Urinary bladder (tissue), 4 donors: ENCODE data around the gene USH1C. TPM values are rescaled to one million over a fixed set of nuclear protein-coding genes. Genes with fewer than 3 reads are reported as not detected.

Experiments
- DNase-seq: peaks from one replicate; pipeline ENCODE4 v3.0.0-alpha.2; 2015; ENCODE audit errors: extremely low spot score
- H3K27ac ChIP-seq: one replicate; pipeline ENCODE4 v1.5.1; 2013; ENCODE audit warnings: low read depth, mild to moderate bottlenecking, moderate library complexity
- H3K36me3 ChIP-seq: one replicate; pipeline ENCODE4 v1.6.1; 2013; ENCODE audit warnings: mild to moderate bottlenecking, moderate library complexity; ENCODE audit not compliant: insufficient read depth
- H3K4me1 ChIP-seq: one replicate; pipeline ENCODE4 v1.6.1; 2013; ENCODE audit warnings: mild to moderate bottlenecking, moderate library complexity; ENCODE audit not compliant: insufficient read depth
- H3K4me3 ChIP-seq: one replicate; pipeline ENCODE4 v1.5.1; 2013; ENCODE audit warnings: low read depth, low read length
- WGBS: extraction: QIAGEN DNeasy Blood & Tissue Kit; methylation state at CpG from one replicate; pipeline ENCODE4 v1.1.7; 2013; 5-methylcytosine and 5-hydroxymethylcytosine counted together
- polyA plus RNA-seq: library from polyadenylated mRNA; stranded (reverse); fragments of 200-250 nt; gene quantifications from one replicate; pipeline ENCODE4 v1.2.3, GENCODE V29; 2013
- total RNA-seq: library from RNA; depleted of rRNA; stranded (reverse); fragments of >200 nt; gene quantifications from one replicate; pipeline ENCODE4 v1.2.3, GENCODE V29; 2014
- donor health status: healthy with polysubstance abuse.
- donor health status: healthy.

The USH1C gene
- total and polyA plus RNA-seq, 2 donors, result 0.10 to 0.74 TPM

GRCh38 chr11:17533341-17533740 lies 10.9 kb downstream of the USH1C start:
- Histone ChIP-seq H3K27ac (no peak overlapping the region), H3K4me3 (no peak overlapping the region), H3K36me3 (no peaks in the 10 kb centered on the region), H3K4me1 (no peaks in the 10 kb centered on the region)
- 90% methylated on average over 6 of the region's 6 CpGs for WGBS
- no peak for DNase-seq

- no peak for DNase-seq
- Histone ChIP-seq H3K4me1 (no peaks in the 10 kb centered on the region), H3K27ac (no peak overlapping the region), H3K4me3 (no peak overlapping the region), H3K36me3 (no peaks in the 10 kb centered on the region)
- 73% methylated on average over 2 of the region's 2 CpGs for WGBS
Measured at GRCh38 chr11:17532784-17533183, 11.4 kb downstream of the USH1C start.

GRCh38 chr11:17531636-17532113 lies 12.5 kb downstream of the USH1C start:
- no peaks in the 10 kb centered on the region for H3K4me1 ChIP-seq
- no peak overlapping the region for H3K27ac ChIP-seq
- no peak overlapping the region for H3K4me3 ChIP-seq
- no peak for DNase-seq
- 40% methylated on average over 6 of the region's 6 CpGs for WGBS
- no peaks in the 10 kb centered on the region for H3K36me3 ChIP-seq

GRCh38 chr11:17531071-17531600 lies 13.1 kb downstream of the USH1C start:
- no peak for DNase-seq

GRCh38 chr11:17529844-17530185 lies 14.4 kb downstream of the USH1C start:
- 68% methylated on average over 10 of the region's 10 CpGs for WGBS
- Histone ChIP-seq H3K4me3 (no peak overlapping the region), H3K4me1 (no peaks in the 10 kb centered on the region), H3K36me3 (no peaks in the 10 kb centered on the region), H3K27ac (no peak overlapping the region)
- no peak for DNase-seq

More at GRCh38 chr11:17531071-17531600, 13.1 kb downstream of the USH1C start:
- H3K4me1 ChIP-seq, result no peaks in the 10 kb centered on the region
- no peak overlapping the region for H3K27ac ChIP-seq
- WGBS, result 86% methylated on average over 22 of the region's 22 CpGs
- H3K4me3 ChIP-seq, result no peak overlapping the region
- no peaks in the 10 kb centered on the region for H3K36me3 ChIP-seq

- H3K36me3 ChIP-seq, result no peaks in the 10 kb centered on the region
- WGBS, result 75% methylated on average over 14 of the region's 14 CpGs
- H3K4me1 ChIP-seq, result no peaks in the 10 kb centered on the region
- no peak overlapping the region for H3K27ac ChIP-seq
- no peak for DNase-seq
- no peak overlapping the region for H3K4me3 ChIP-seq
Measured at GRCh38 chr11:17528906-17529843, 15.0 kb downstream of the USH1C start.

- Histone ChIP-seq H3K36me3 (no peaks in the 10 kb centered on the region), H3K4me3 (no peak overlapping the region), H3K27ac (no peak overlapping the region), H3K4me1 (no peaks in the 10 kb centered on the region)
- DNase-seq, result no peak
- WGBS, result 42% methylated on average over 9 of the region's 9 CpGs
Measured at GRCh38 chr11:17528181-17528691, 16.0 kb downstream of the USH1C start.

- Histone ChIP-seq H3K36me3 (no peaks in the 10 kb centered on the region), H3K27ac (no peak overlapping the region), H3K4me3 (no peak overlapping the region), H3K4me1 (no peaks in the 10 kb centered on the region)
- DNase-seq, result no peak
- WGBS, result 73% methylated on average over 3 of the region's 3 CpGs
Measured at GRCh38 chr11:17527628-17527995, 16.6 kb downstream of the USH1C start.

- H3K27ac ChIP-seq, result no peak overlapping the region
- WGBS, result 88% methylated on average over 20 of the region's 20 CpGs
- DNase-seq, result no peak
- no peaks in the 10 kb centered on the region for H3K36me3 ChIP-seq
- H3K4me1 ChIP-seq, result no peaks in the 10 kb centered on the region
- H3K4me3 ChIP-seq, result no peak overlapping the region
Measured at GRCh38 chr11:17526931-17527627, 17.1 kb downstream of the USH1C start.

GRCh38 chr11:17526326-17526725 lies 17.9 kb downstream of the USH1C start:
- Histone ChIP-seq H3K4me1 (no peaks in the 10 kb centered on the region), H3K36me3 (no peaks in the 10 kb centered on the region), H3K4me3 (no peak overlapping the region), H3K27ac (no peak overlapping the region)
- WGBS, result 87% methylated on average over 13 of the region's 13 CpGs
- DNase-seq, result no peak

- DNase-seq, result no peak
- H3K27ac ChIP-seq, result no peak overlapping the region
- no peaks in the 10 kb centered on the region for H3K4me1 ChIP-seq
- H3K36me3 ChIP-seq, result no peaks in the 10 kb centered on the region
- 84% methylated on average over 4 of the region's 4 CpGs for WGBS
- H3K4me3 ChIP-seq, result no peak overlapping the region
Measured at GRCh38 chr11:17525570-17525969, 18.6 kb downstream of the USH1C start.

GRCh38 chr11:17524221-17524620 lies 20.0 kb downstream of the USH1C start:
- DNase-seq, result no peak
- H3K4me3 ChIP-seq, result no peak overlapping the region
- 94% methylated on average over 9 of the region's 9 CpGs for WGBS
- no peaks in the 10 kb centered on the region for H3K36me3 ChIP-seq
- no peaks in the 10 kb centered on the region for H3K4me1 ChIP-seq
- H3K27ac ChIP-seq, result no peak overlapping the region

- no peak for DNase-seq
- H3K36me3 ChIP-seq, result no peaks in the 10 kb centered on the region
- no peak overlapping the region for H3K27ac ChIP-seq
- 86% methylated on average over 17 of the region's 17 CpGs for WGBS
- no peaks in the 10 kb centered on the region for H3K4me1 ChIP-seq
- H3K4me3 ChIP-seq, result no peak overlapping the region
Measured at GRCh38 chr11:17522655-17523054, 21.6 kb downstream of the USH1C start.
